SW 1271 (cell line): Measurements from ENCODE around the gene UGT1A3.
"Not testable (repeated sequence)": the region's sequence is repeated elsewhere in the genome, so short reads cannot be mapped to it uniquely, and the experiment has no call there.

ENCODE experiments used
- DNase-seq, 2 experiments: peaks; one replicate each; lab custom pipeline; 2025; lab: John Stamatoyannopoulos, UW

UGT1A3 gene

GRCh38 chr2:233728723-233729301, at the start of gene UGT1A3:
Gene UGT1A3, plus strand, starts transcription at chr2:233729042. Its CDS starts 85 bp downstream, at chr2:233729127.
- DNase-seq: no peak

GRCh38 chr2:233679196-233679595, 49.6 kb upstream of the UGT1A3 start:
- DNase-seq: no peak

GRCh38 chr2:233680361-233681045, 48.3 kb upstream of the UGT1A3 start:
- DNase-seq: no peak

- DNase-seq: no peak
These were observed 47.2 kb upstream of the UGT1A3 start, which contains the start of gene UGT1A7 for GRCh38 chr2:233681521-233682099. Gene UGT1A7, plus strand, starts transcription at chr2:233681901. Its CDS starts 37 bp downstream, at chr2:233681938.

GRCh38 chr2:233684640-233685039, 44.2 kb upstream of the UGT1A3 start:
- no peak for DNase-seq

GRCh38 chr2:233686928-233687327, 41.9 kb upstream of the UGT1A3 start:
- no peak for DNase-seq

- no peak for DNase-seq
These were observed 40.5 kb upstream of the UGT1A3 start for GRCh38 chr2:233688341-233688740.

- DNase-seq: no peak
These were observed 39.8 kb upstream of the UGT1A3 start for GRCh38 chr2:233689031-233689430.

- no peak for DNase-seq
These were observed 39.3 kb upstream of the UGT1A3 start for GRCh38 chr2:233689501-233689900.

GRCh38 chr2:233690444-233690843, 38.4 kb upstream of the UGT1A3 start:
- no peak for DNase-seq

- DNase-seq: no peak
These were observed 37.1 kb upstream of the UGT1A3 start for GRCh38 chr2:233691443-233692433.

GRCh38 chr2:233692648-233693047, 36.2 kb upstream of the UGT1A3 start, which contains the start of gene UGT1A6:
Gene UGT1A6, plus strand, starts transcription at chr2:233692890. Its CDS starts 115 bp downstream, at chr2:233693005.
- no peak for DNase-seq

- no peak for DNase-seq
These were observed 34.9 kb upstream of the UGT1A3 start for GRCh38 chr2:233693963-233694362.

- no peak for DNase-seq
These were observed 30.1 kb upstream of the UGT1A3 start for GRCh38 chr2:233698740-233699139.

- no peak for DNase-seq
These were observed 29.3 kb upstream of the UGT1A3 start for GRCh38 chr2:233699424-233700027.

- DNase-seq: no peak
These were observed 28.7 kb upstream of the UGT1A3 start for GRCh38 chr2:233700028-233700635.

- not testable (repeated sequence) for DNase-seq
These were observed 28.0 kb upstream of the UGT1A3 start for GRCh38 chr2:233700842-233701241.

- DNase-seq: no peak
These were observed 26.6 kb upstream of the UGT1A3 start for GRCh38 chr2:233702238-233702637.

- DNase-seq: no peak
These were observed 22.8 kb upstream of the UGT1A3 start for GRCh38 chr2:233705911-233706506.

- no peak for DNase-seq
These were observed 22.1 kb upstream of the UGT1A3 start for GRCh38 chr2:233706720-233707119.
